DOHH2 (cell line): ENCODE measurements around the gene MLKL.
A peak's percentile ranks its signal among the peaks of the same experiment; 100 is the strongest.

ENCODE experiments used
- EZH2phosphoT487 ChIP-seq: fragments of 200-600 bp; sonication (generic); IDR thresholded peaks from 2 replicates; pipeline ENCODE4 v1.6.1; 2017; ENCODE audit warnings: borderline replicate concordance, mild to moderate bottlenecking, antibody characterized with exemption, low read length, moderate library complexity, mixed read lengths
- TF ChIP-seq, protein P1 (sequence below): fragments of 200-600 bp; sonication (generic); IDR thresholded peaks from one replicate; pipeline ENCODE4 v1.5.1; 2014; ENCODE audit warnings: antibody characterized with exemption, mild to moderate bottlenecking, low read depth, low read length; ENCODE audit not compliant: poor library complexity, severe bottlenecking

DNA sequence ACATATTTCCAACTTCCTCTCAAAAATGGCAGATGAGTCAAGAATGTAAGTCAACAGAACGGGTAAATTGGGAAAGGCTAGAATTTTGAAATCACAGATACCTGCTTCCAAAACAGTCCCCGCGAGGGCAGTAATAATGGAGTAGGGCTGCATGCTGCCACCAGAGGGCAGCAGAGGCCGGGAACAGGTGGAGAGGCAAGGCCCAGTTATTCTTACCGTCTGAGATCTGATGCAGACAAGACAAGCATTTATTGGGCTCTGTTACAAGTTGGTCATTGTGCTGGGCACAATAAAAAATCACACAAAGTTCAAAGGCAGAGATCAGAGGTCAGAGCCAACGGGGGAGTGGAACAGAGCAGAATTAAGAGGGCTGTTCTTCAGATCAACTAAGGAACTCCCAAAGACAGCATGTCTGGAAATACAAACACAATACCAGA lies 8.8 kb upstream of the MLKL start:
- TF ChIP-seq, protein P1, sequence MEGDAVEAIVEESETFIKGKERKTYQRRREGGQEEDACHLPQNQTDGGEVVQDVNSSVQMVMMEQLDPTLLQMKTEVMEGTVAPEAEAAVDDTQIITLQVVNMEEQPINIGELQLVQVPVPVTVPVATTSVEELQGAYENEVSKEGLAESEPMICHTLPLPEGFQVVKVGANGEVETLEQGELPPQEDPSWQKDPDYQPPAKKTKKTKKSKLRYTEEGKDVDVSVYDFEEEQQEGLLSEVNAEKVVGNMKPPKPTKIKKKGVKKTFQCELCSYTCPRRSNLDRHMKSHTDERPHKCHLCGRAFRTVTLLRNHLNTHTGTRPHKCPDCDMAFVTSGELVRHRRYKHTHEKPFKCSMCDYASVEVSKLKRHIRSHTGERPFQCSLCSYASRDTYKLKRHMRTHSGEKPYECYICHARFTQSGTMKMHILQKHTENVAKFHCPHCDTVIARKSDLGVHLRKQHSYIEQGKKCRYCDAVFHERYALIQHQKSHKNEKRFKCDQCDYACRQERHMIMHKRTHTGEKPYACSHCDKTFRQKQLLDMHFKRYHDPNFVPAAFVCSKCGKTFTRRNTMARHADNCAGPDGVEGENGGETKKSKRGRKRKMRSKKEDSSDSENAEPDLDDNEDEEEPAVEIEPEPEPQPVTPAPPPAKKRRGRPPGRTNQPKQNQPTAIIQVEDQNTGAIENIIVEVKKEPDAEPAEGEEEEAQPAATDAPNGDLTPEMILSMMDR = peak; percentile 93
- no peak for TF ChIP-seq EZH2phosphoT487
